Endothelial cell of umbilical vein (primary cell): ENCODE data around the gene MORC4.

Experiments used
- CTCF ChIP-seq, 2 donors: IDR thresholded peaks; 1 replicate in 1 of 2; 2 replicates in 1 of 2; pipeline ENCODE4 v1.5.1; 2011; ENCODE audit warnings: low read length in 2 of 2, mild to moderate bottlenecking in 2 of 2, moderate library complexity in 2 of 2, control low read depth in 1 of 2, inconsistent platforms in 1 of 2, low read depth in 1 of 2; ENCODE audit not compliant: insufficient read depth in 1 of 2; ENCODE audit errors: extremely low read depth in 1 of 2
- EZH2 ChIP-seq: IDR thresholded peaks from 2 replicates; pipeline ENCODE4 v1.6.1; 2012; ENCODE audit warnings: borderline replicate concordance, low read depth, mild to moderate bottlenecking, moderate library complexity, low read length, inconsistent platforms; ENCODE audit not compliant: severe bottlenecking
- POLR2AphosphoS5 ChIP-seq: IDR thresholded peaks from 2 replicates; pipeline ENCODE4 v1.6.1; 2012; ENCODE audit warnings: low read depth, mild to moderate bottlenecking, control low read depth, low read length, moderate library complexity; ENCODE audit not compliant: insufficient read depth

GRCh38 chrX:107047622-107048021 is 47.6 kb upstream of the MORC4 start:
- no peak for TF ChIP-seq EZH2
- no peak for TF ChIP-seq POLR2AphosphoS5
- TF ChIP-seq CTCF (IDR thresholded peaks at IDR 0.05; ENCODE audit: extremely low read depth in 1 of 2, insufficient read depth in 1 of 2, low read depth in 1 of 2, low read length in 2 of 2) = no peak
